ENCODE measurements around the gene ME3.

The ME3 gene

GRCh38 chr11:86587264-86588193 lies 84.9 kb downstream of the ME3 start:
- TF ChIP-seq FOXP2 (optimal IDR thresholded peaks at IDR 0.05; ENCODE audit: borderline replicate concordance, extremely low read depth, extremely low read length, insufficient read depth) (no peak), POLR2AphosphoS5 (IDR thresholded peaks at IDR 0.05; ENCODE audit: low read depth, low read length) (no peak), SIN3A (IDR thresholded peaks at IDR 0.05; ENCODE audit: borderline replicate concordance, insufficient read depth, low read length) (no peak), TAF1 (IDR thresholded peaks at IDR 0.05; ENCODE audit: borderline replicate concordance, insufficient read depth, low read length) (no peak), REST (IDR thresholded peaks at IDR 0.05; ENCODE audit: insufficient read depth in 1 of 2, low read depth in 2 of 2, low read length in 2 of 2) (no peak)

- TF ChIP-seq POLR2AphosphoS5 (IDR thresholded peaks at IDR 0.05; ENCODE audit: low read depth, low read length) (no peak), FOXP2 (optimal IDR thresholded peaks at IDR 0.05; ENCODE audit: borderline replicate concordance, extremely low read depth, extremely low read length, insufficient read depth) (no peak), SIN3A (IDR thresholded peaks at IDR 0.05; ENCODE audit: borderline replicate concordance, insufficient read depth, low read length) (no peak), REST (IDR thresholded peaks at IDR 0.05; ENCODE audit: insufficient read depth in 1 of 2, low read depth in 2 of 2, low read length in 2 of 2) (no peak), TAF1 (IDR thresholded peaks at IDR 0.05; ENCODE audit: borderline replicate concordance, insufficient read depth, low read length) (no peak)
Observed at GRCh38 chr11:86586307-86586706, 86.1 kb downstream of the ME3 start.

DNA sequence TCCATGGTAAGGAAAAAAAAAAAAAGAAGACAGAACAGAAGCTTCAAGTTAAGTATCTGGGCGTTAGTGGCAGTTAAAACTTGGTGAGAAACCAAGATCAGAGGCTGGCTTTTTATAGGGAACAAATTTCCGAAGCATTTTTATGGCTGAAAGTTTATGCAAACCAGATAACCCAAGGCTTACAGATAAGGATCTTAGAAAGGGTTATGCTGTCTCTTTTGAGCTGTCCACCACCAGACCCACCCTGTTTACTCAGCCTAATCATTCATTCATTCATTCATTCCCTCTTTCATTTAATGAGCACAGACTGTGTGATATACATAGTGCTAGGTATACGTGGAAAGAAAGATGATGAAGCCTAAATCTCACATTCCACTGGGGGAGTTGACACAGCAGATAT lies 89.5 kb downstream of the ME3 start:
- TF ChIP-seq FOXP2 (optimal IDR thresholded peaks at IDR 0.05; ENCODE audit: borderline replicate concordance, extremely low read depth, extremely low read length, insufficient read depth) (no peak), TAF1 (IDR thresholded peaks at IDR 0.05; ENCODE audit: borderline replicate concordance, insufficient read depth, low read length) (no peak), POLR2AphosphoS5 (IDR thresholded peaks at IDR 0.05; ENCODE audit: low read depth, low read length) (no peak), REST (IDR thresholded peaks at IDR 0.05; ENCODE audit: insufficient read depth in 1 of 2, low read depth in 2 of 2, low read length in 2 of 2) (no peak), SIN3A (IDR thresholded peaks at IDR 0.05; ENCODE audit: borderline replicate concordance, insufficient read depth, low read length) (no peak)

GRCh38 chr11:86580535-86580934 lies 91.9 kb downstream of the ME3 start:
- no peak for TF ChIP-seq FOXP2 (optimal IDR thresholded peaks at IDR 0.05; ENCODE audit: borderline replicate concordance, extremely low read depth, extremely low read length, insufficient read depth)
- no peak for TF ChIP-seq TAF1 (IDR thresholded peaks at IDR 0.05; ENCODE audit: borderline replicate concordance, insufficient read depth, low read length)
- TF ChIP-seq SIN3A (IDR thresholded peaks at IDR 0.05; ENCODE audit: borderline replicate concordance, insufficient read depth, low read length), result no peak
- TF ChIP-seq POLR2AphosphoS5 (IDR thresholded peaks at IDR 0.05; ENCODE audit: low read depth, low read length), result no peak
- TF ChIP-seq REST (IDR thresholded peaks at IDR 0.05; ENCODE audit: insufficient read depth in 1 of 2, low read depth in 2 of 2, low read length in 2 of 2), result no peak

All from PFSK-1 (cell line).